HG03196 (cell line): Measurements from ENCODE around the gene DYTN.
A peak's percentile ranks its signal among the peaks of the same experiment; 100 is the strongest.
"Not testable (repeated sequence)": the region's sequence is repeated elsewhere in the genome, so short reads cannot be mapped to it uniquely, and the experiment has no call there.

Experiments used
- ATAC-seq: cut with Tn5 transposase; IDR thresholded peaks from one replicate; pipeline ENCODE4 v1.9.1; 2021; ENCODE audit not compliant: unreplicated experiment

The DYTN gene

GRCh38 chr2:206718296-206718695, at the start of gene DYTN:
DYTN (minus strand) TSS chr2:206718396; CDS start chr2:206718279, 117 bp downstream.
- ATAC-seq: no peak

GRCh38 chr2:206766057-206766930, 48.1 kb upstream of the DYTN start:
- ATAC-seq: no peak

GRCh38 chr2:206765242-206766056, 47.3 kb upstream of the DYTN start, which contains the start of the genes FASTKD2 and MDH1B:
FASTKD2 (plus strand) TSS chr2:206765606; CDS start chr2:206766694, 1,088 bp downstream.
MDH1B (minus strand) TSS chr2:206765328; CDS start chr2:206765271, 57 bp downstream.
- peak; percentile 95 for ATAC-seq

GRCh38 chr2:206764673-206765241, 46.6 kb upstream of the DYTN start:
- ATAC-seq: no peak

- no peak for ATAC-seq
Observed at GRCh38 chr2:206756816-206757215, 38.6 kb upstream of the DYTN start.

GRCh38 chr2:206740800-206741199, 22.6 kb upstream of the DYTN start:
- no peak for ATAC-seq

GRCh38 chr2:206739271-206739670, 21.1 kb upstream of the DYTN start:
- no peak for ATAC-seq

- no peak for ATAC-seq
Observed at GRCh38 chr2:206736935-206737334, 18.7 kb upstream of the DYTN start.

- ATAC-seq: no peak
Observed at GRCh38 chr2:206733341-206733740, 15.1 kb upstream of the DYTN start.

- ATAC-seq: no peak
Observed at GRCh38 chr2:206728277-206729199, 10.3 kb upstream of the DYTN start.

- no peak for ATAC-seq
Observed at GRCh38 chr2:206727287-206727686, 9.1 kb upstream of the DYTN start.

GRCh38 chr2:206723288-206723687, 5.1 kb upstream of the DYTN start:
- ATAC-seq: no peak

- peak; percentile 74 for ATAC-seq
Observed at GRCh38 chr2:206721256-206721920, 3.2 kb upstream of the DYTN start.

- no peak for ATAC-seq
Observed at GRCh38 chr2:206716623-206717022, 1.6 kb downstream of the DYTN start.

- ATAC-seq: not testable (repeated sequence)
Observed at GRCh38 chr2:206715183-206715582, 3.0 kb downstream of the DYTN start.

GRCh38 chr2:206713746-206714145, 4.5 kb downstream of the DYTN start:
- no peak for ATAC-seq

GRCh38 chr2:206708286-206708685, 9.9 kb downstream of the DYTN start:
- no peak for ATAC-seq

- ATAC-seq: no peak
Observed at GRCh38 chr2:206707164-206707701, 11.0 kb downstream of the DYTN start.

GRCh38 chr2:206701952-206702605, 16.1 kb downstream of the DYTN start:
- ATAC-seq: no peak
